PFSK-1 (cell line): ENCODE measurements around the gene PPP3CA.

ENCODE experiments used
- FOXP2 ChIP-seq: optimal IDR thresholded peaks from 2 replicates; pipeline ENCODE3; 2011; ENCODE audit warnings: borderline replicate concordance, control low read depth, inconsistent platforms; ENCODE audit not compliant: insufficient read depth; ENCODE audit errors: extremely low read length, extremely low read depth
- POLR2AphosphoS5 ChIP-seq: IDR thresholded peaks from 2 replicates; pipeline ENCODE4 v1.6.1; 2012; ENCODE audit warnings: low read depth, mild to moderate bottlenecking, control low read depth, low read length, moderate library complexity
- SIN3A ChIP-seq: IDR thresholded peaks from 2 replicates; pipeline ENCODE4 v1.6.1; 2012; ENCODE audit warnings: mild to moderate bottlenecking, low read length, moderate library complexity, borderline replicate concordance; ENCODE audit not compliant: insufficient read depth
- TAF1 ChIP-seq: IDR thresholded peaks from 2 replicates; pipeline ENCODE4 v1.6.1; 2012; ENCODE audit warnings: low read length, control low read depth, borderline replicate concordance; ENCODE audit not compliant: insufficient read depth
- TF ChIP-seq, protein P1 (sequence below), 2 experiments: IDR thresholded peaks; 2 replicates each; pipeline versions ENCODE4 v1.6.1 to v1.8.0; 2011 to 2012; ENCODE audit warnings: low read depth in 2 of 2, low read length in 2 of 2, control low read depth in 1 of 2, inconsistent platforms in 1 of 2, mild to moderate bottlenecking in 1 of 2, moderate library complexity in 1 of 2; ENCODE audit not compliant: insufficient read depth in 1 of 2

DNA sequence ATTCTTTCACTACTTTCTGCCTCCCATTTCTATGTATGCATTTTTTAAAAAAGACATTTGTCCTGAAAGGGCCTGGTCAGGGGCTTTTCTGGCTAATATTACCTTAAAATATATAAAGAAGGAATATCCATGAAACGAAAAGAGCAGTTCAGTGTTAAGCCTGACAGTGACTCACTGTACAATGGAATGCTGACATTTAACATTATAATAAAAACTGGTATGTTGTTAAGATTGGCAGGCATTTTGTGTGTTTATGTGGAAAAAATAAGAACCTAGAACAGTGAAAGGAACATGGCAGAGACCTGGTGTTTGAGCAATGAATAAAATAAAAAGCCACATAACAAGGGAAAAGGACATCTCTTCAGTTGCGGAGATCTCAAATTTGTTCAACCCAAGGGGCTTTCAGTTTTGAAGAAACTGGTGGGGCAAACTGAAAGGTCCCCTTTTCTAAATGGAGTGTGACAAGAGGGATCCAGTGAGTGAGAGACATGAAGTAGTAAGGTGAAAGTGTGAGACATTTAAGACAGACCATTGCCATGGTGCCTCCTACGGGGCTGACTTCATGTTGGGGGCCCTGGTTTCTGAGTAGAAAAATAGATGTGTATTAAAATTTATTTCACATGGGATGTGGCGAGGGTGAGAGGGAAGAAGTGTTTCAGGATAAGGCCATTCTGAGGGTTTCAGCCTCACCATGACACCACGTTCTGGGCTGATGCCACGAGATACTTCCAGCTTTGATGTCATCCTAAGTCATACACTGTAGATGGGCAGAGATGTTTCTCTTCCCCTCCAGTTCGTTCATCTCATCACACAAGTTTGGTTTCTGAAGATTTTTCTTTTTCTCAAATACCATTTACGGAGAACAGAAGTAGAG, 324.9 kb downstream of the PPP3CA start:
- TF ChIP-seq, protein P1, sequence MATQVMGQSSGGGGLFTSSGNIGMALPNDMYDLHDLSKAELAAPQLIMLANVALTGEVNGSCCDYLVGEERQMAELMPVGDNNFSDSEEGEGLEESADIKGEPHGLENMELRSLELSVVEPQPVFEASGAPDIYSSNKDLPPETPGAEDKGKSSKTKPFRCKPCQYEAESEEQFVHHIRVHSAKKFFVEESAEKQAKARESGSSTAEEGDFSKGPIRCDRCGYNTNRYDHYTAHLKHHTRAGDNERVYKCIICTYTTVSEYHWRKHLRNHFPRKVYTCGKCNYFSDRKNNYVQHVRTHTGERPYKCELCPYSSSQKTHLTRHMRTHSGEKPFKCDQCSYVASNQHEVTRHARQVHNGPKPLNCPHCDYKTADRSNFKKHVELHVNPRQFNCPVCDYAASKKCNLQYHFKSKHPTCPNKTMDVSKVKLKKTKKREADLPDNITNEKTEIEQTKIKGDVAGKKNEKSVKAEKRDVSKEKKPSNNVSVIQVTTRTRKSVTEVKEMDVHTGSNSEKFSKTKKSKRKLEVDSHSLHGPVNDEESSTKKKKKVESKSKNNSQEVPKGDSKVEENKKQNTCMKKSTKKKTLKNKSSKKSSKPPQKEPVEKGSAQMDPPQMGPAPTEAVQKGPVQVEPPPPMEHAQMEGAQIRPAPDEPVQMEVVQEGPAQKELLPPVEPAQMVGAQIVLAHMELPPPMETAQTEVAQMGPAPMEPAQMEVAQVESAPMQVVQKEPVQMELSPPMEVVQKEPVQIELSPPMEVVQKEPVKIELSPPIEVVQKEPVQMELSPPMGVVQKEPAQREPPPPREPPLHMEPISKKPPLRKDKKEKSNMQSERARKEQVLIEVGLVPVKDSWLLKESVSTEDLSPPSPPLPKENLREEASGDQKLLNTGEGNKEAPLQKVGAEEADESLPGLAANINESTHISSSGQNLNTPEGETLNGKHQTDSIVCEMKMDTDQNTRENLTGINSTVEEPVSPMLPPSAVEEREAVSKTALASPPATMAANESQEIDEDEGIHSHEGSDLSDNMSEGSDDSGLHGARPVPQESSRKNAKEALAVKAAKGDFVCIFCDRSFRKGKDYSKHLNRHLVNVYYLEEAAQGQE (IDR thresholded peaks at IDR 0.05; ENCODE audit: insufficient read depth in 1 of 2, low read depth in 2 of 2, low read length in 2 of 2) = no peak
- no peak for TF ChIP-seq TAF1
- no peak for TF ChIP-seq POLR2AphosphoS5
- no peak for TF ChIP-seq FOXP2
- TF ChIP-seq SIN3A = no peak
